T-cell (primary cell): ENCODE data around the gene HPCAL1. TPM values are rescaled to one million over a fixed set of nuclear protein-coding genes. Genes with fewer than 3 reads are reported as not detected.

Experiments
- ATAC-seq, 4 experiments: fragments of 200-7000 bp in 3 of 4; fragments of 150-1000 bp in 1 of 4; cut with Tn5 transposase; replicated peaks in 1 of 4; 1 replicate in 3 of 4; 2 replicates in 1 of 4; pipeline ENCODE4 v1.10.0; 2021; ENCODE audit warnings: moderate library complexity in 3 of 4, mild to moderate bottlenecking in 2 of 4, moderate number of reproducible peaks in 1 of 4
- CTCF ChIA-PET, 2 donors: fragments of 300-600 bp; sonication (Branson Sonifier 250); formaldehyde crosslinking; loops; one replicate each; lab custom pipeline; 2022; ENCODE audit warnings: antibody characterized with exemption in 2 of 2; lab: Charles Lee
- POLR2A ChIA-PET, 2 donors: fragments of 300-600 bp; sonication (Branson Sonifier 250); formaldehyde crosslinking; loops; one replicate each; lab custom pipeline; 2022; ENCODE audit warnings: antibody characterized with exemption in 2 of 2; lab: Charles Lee
- DNase-seq, 35 experiments: peaks; one replicate each; pipeline versions ENCODE4 v3.0.0 to v3.0.0-alpha.2; 2013 to 2023
- H3K27ac ChIP-seq: one replicate; pipeline ENCODE4 v1.5.1; 2013; ENCODE audit warnings: low read length
- H3K27me3 ChIP-seq, 2 experiments: replicated peaks in 1 of 2; 1 replicate in 1 of 2; 2 replicates in 1 of 2; pipeline versions ENCODE4 v1.6.1 to v1.7.0; 2013; ENCODE audit warnings: low read length in 1 of 2, mixed read lengths in 1 of 2; ENCODE audit not compliant: control insufficient read depth in 2 of 2, insufficient read depth in 2 of 2; ENCODE audit errors: extremely low read depth in 1 of 2
- H3K36me3 ChIP-seq, 2 donors: 1 replicate in 1 of 2; 2 replicates in 1 of 2; pipeline versions ENCODE4 v1.6.1 to v1.7.0; 2013; ENCODE audit warnings: low read length in 1 of 2; ENCODE audit not compliant: control insufficient read depth in 2 of 2, insufficient read depth in 1 of 2; ENCODE audit errors: extremely low read depth in 1 of 2
- H3K4me1 ChIP-seq, 2 experiments: 1 replicate in 1 of 2; 2 replicates in 1 of 2; pipeline versions ENCODE4 v1.6.1 to v1.7.0; 2013; ENCODE audit warnings: low read length in 2 of 2, mixed read lengths in 1 of 2; ENCODE audit not compliant: insufficient read depth in 2 of 2, control insufficient read depth in 1 of 2; ENCODE audit errors: extremely low read depth in 1 of 2
- H3K4me3 ChIP-seq, 2 donors: 1 replicate in 1 of 2; 2 replicates in 1 of 2; pipeline versions ENCODE4 v1.5.1 to v1.7.0; 2013; ENCODE audit warnings: mild to moderate bottlenecking in 2 of 2, low read length in 1 of 2, moderate library complexity in 1 of 2; ENCODE audit not compliant: control insufficient read depth in 1 of 2; ENCODE audit errors: extremely low read depth in 1 of 2
- H3K9me3 ChIP-seq: 2 replicates; pipeline ENCODE4 v1.7.0; 2013
- H3K27ac Mint-ChIP-seq, 2 donors: one replicate each; pipeline ENCODE4 v1.8.0; 2020 to 2021; ENCODE audit warnings: mild to moderate bottlenecking in 2 of 2, mixed read lengths in 2 of 2
- H3K27me3 Mint-ChIP-seq, 2 donors: one replicate each; pipeline ENCODE4 v1.8.0; 2021 to 2022; ENCODE audit warnings: mixed read lengths in 2 of 2
- H3K36me3 Mint-ChIP-seq: one replicate; pipeline ENCODE4 v1.8.0; 2021; ENCODE audit warnings: mixed read lengths
- H3K4me1 Mint-ChIP-seq, 3 donors: one replicate each; pipeline ENCODE4 v1.8.0; 2020 to 2022; ENCODE audit warnings: mixed read lengths in 3 of 3, mild to moderate bottlenecking in 1 of 3
- H3K4me3 Mint-ChIP-seq, 3 donors: one replicate each; pipeline ENCODE4 v1.8.0; 2020 to 2022; ENCODE audit warnings: mild to moderate bottlenecking in 3 of 3, mixed read lengths in 3 of 3, moderate library complexity in 3 of 3
- H3K9me3 Mint-ChIP-seq, 3 donors: one replicate each; pipeline ENCODE4 v1.8.0; 2020 to 2022; ENCODE audit warnings: mixed read lengths in 3 of 3
- WGBS: methylation state at CpG from one replicate; pipeline ENCODE4 v1.1.5; 2013; ENCODE audit warnings: missing lambda C conversion rate; ENCODE audit not compliant: insufficient coverage; 5-methylcytosine and 5-hydroxymethylcytosine counted together
- total RNA-seq, 35 experiments: library from RNA in 6 of 35; stranded (reverse) in 6 of 35; fragments of 120-200 nt in 1 of 35; gene quantifications; one replicate each; pipeline versions ENCODE4 v1.2.1 to v1.2.4 and lab custom pipeline; 2013 to 2026

The HPCAL1 gene
- total RNA-seq (10 to 100 TPM; 39.5 to 87.3 (median 83.2) TPM), total RNA-seq (lab: John Stamatoyannopoulos, UW) (23.8 to 135 (median 53.1) reads per million in 29 experiments)
- 36.5 TPM for total RNA-seq (2013)

GRCh38 chr2:10302479-10303180, at the start of gene HPCAL1:
Gene HPCAL1, plus strand, starts transcription at chr2:10302904. Its CDS starts 116,854 bp downstream, at chr2:10419758.
- H3K9me3 Mint-ChIP-seq: no peaks in the 10 kb centered on the region
- ATAC-seq: peak; percentile 73 to 78 (median 74)
- H3K27ac ChIP-seq: peak within 1 kb of the TSS; percentile 77
- no peaks in the 10 kb centered on the region for H3K36me3 Mint-ChIP-seq
- under 1% methylated on average over 72 of the region's 87 CpGs for WGBS
- H3K4me3 ChIP-seq: peak within 1 kb of the TSS; percentile 88 to 93
- peak within 1 kb of the TSS; percentile 93 to 99 (median 96) for H3K4me3 Mint-ChIP-seq
- no peaks in the 10 kb centered on the region for H3K27me3 Mint-ChIP-seq
- ChIA-PET CTCF (interaction anchor here (0.7 to 3.7 kb wide), 7 partner anchors 28 to 1437 kb away, joined by 3 to 38 read pairs (median 4); no protein-coding TSS in a partner anchor), POLR2A (interaction anchor here in 1 of 2 donors (0.7 kb wide), 1 partner anchor 212 kb away, joined by 3 read pairs; no protein-coding TSS in a partner anchor)
- peaks cover 67 to 74% (median 68%) of the 10 kb centered on the region in 3 donors for H3K4me1 Mint-ChIP-seq
- DNase-seq: peak; percentile 54 to 89 (median 73)
- H3K27ac Mint-ChIP-seq: peak within 1 kb of the TSS; percentile 89 to 92
- H3K4me1 ChIP-seq: peaks cover 47 to 64% of the 10 kb centered on the region in 2 experiments
- H3K36me3 ChIP-seq: peaks cover 0 to 2% of the 10 kb centered on the region in 2 donors
- no peaks in the 10 kb centered on the region for H3K27me3 ChIP-seq
- no peaks in the 10 kb centered on the region for H3K9me3 ChIP-seq

DNA sequence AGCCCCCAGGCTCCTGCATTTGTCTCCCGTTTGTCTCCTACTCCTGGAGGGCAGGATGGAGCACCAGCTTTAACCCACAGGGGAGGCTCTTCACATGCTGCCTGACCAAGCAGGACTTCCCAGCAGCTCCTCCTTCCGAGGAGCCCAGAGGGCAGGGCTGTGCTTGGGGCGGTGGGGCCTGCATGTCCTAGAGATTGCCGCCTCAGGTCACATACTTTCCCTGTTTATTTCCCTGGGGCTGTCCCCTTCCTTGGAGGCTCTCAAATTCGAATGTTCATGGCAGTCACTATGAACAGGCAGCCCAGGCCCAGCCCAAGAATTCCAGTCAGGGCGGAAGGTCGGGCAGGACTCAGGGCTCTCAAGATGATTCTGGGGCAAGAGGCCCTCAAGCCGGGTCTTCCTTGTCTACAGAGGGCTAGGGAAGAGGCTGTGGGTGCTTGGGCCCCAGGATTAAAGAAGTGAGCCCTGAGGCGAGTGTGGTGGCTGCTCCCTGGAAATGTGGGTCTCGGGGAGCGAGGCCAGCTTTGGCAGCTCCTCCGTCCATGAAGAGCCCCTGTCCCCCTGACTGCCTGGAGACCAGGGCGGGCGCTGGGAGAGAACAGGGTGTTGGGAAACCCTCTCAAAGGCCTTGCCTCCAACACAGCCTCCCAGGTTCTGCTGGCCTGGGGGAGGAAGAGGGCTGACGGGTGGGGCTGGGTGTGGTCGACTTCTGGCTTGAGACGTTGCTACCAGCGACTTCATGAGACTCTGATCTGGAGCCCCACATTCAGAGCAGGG, 48.9 kb upstream of the HPCAL1 start:
- H3K4me3 Mint-ChIP-seq: no peak overlapping the region
- H3K36me3 Mint-ChIP-seq: peaks cover 4% of the 10 kb centered on the region
- Histone ChIP-seq H3K27me3 (peaks cover 0 to 36% of the 10 kb centered on the region in 2 experiments), H3K4me3 (no peak overlapping the region), H3K36me3 (no peaks in the 10 kb centered on the region), H3K4me1 (peaks cover 0 to 9% of the 10 kb centered on the region in 2 experiments), H3K9me3 (peaks cover 3% of the 10 kb centered on the region), H3K27ac (no peak overlapping the region)
- DNase-seq (no peak), ATAC-seq (no peak)
- CTCF ChIA-PET: interaction anchor here in 1 of 2 donors (0.9 kb wide), 1 partner anchor 155 kb away, joined by 3 read pairs; no protein-coding TSS in a partner anchor
- H3K27ac Mint-ChIP-seq: no peak overlapping the region
- H3K27me3 Mint-ChIP-seq: peaks cover 0 to 4% of the 10 kb centered on the region in 2 donors
- 86% methylated on average over 15 of the region's 18 CpGs for WGBS
- peaks cover 10 to 28% (median 14%) of the 10 kb centered on the region in 3 donors for H3K9me3 Mint-ChIP-seq
- POLR2A ChIA-PET: no interaction called here
- H3K4me1 Mint-ChIP-seq: no peaks in the 10 kb centered on the region

GRCh38 chr2:10254373-10255188, 48.1 kb upstream of the HPCAL1 start:
- ChIA-PET CTCF (no interaction called here), POLR2A (no interaction called here)
- Mint-ChIP-seq H3K9me3 (peaks cover 10 to 24% (median 10%) of the 10 kb centered on the region in 3 donors), H3K4me1 (no peaks in the 10 kb centered on the region), H3K27ac (no peak overlapping the region), H3K27me3 (peaks cover 0 to 4% of the 10 kb centered on the region in 2 donors), H3K4me3 (no peak overlapping the region), H3K36me3 (peaks cover 4% of the 10 kb centered on the region)
- Histone ChIP-seq H3K4me3 (no peak overlapping the region), H3K9me3 (peaks cover 3% of the 10 kb centered on the region), H3K27me3 (peaks cover 0 to 36% of the 10 kb centered on the region in 2 experiments), H3K36me3 (no peaks in the 10 kb centered on the region), H3K27ac (no peak overlapping the region), H3K4me1 (peaks cover 0 to 9% of the 10 kb centered on the region in 2 experiments)
- DNase-seq (no peak), ATAC-seq (no peak)
- WGBS: 88% methylated on average over 31 of the region's 31 CpGs

DNA sequence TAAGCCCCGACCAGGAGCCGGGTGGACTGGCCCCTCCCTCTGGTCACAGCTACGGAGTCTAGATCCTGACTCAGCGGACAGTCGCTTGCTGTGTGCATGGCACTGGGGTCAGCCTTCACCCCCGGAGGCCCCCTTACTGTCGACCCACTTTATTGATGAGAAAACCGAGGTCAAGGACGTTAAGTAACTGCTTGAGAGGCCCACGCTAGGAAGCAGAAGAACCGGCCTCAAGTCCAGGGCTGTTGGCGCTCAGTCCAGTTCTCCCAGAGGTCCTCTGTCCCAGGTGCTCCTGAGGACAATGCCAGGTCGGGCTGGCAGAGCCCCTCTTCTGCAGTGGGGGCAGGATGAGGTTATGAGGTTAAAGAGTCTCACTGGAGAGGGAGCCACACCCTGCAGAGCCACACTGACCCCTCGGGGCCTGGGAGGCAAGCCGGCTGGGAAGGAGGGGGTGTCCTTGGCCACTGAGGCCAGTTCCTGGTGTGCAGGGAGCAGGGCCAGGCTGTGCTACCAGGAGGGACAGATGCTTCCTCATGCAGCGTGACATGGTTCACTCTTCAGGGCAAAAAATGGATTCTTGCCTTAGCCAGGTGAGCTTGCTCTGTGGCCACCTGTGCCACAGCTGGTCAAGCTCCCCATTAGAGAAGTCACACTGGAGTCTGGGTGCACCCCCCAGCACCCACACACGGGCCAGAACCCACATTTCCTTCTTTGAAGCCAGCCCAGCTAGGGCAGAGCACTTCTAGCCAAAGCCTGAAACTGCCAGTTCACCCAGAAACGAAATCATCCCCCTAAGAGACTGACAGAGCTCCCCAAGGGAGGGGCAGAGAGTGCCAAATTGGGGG, 47.3 kb upstream of the HPCAL1 start:
- Mint-ChIP-seq H3K4me1 (no peaks in the 10 kb centered on the region), H3K27me3 (peaks cover 0 to 4% of the 10 kb centered on the region in 2 donors), H3K9me3 (peaks cover 4 to 16% (median 6%) of the 10 kb centered on the region in 3 donors), H3K27ac (no peak overlapping the region), H3K36me3 (no peaks in the 10 kb centered on the region), H3K4me3 (no peak overlapping the region)
- peaks cover 0 to 40% of the 10 kb centered on the region in 2 experiments for H3K27me3 ChIP-seq
- ChIA-PET CTCF (interaction anchor here in 1 of 2 donors (0.7 kb wide), 1 partner anchor 973 kb away, joined by 9 read pairs; no protein-coding TSS in a partner anchor), POLR2A (no interaction called here)
- WGBS: 81% methylated on average over 14 of the region's 18 CpGs
- no peaks in the 10 kb centered on the region for H3K36me3 ChIP-seq
- DNase-seq (no peak), ATAC-seq (no peak)
- H3K27ac ChIP-seq: no peak overlapping the region
- no peak overlapping the region for H3K4me3 ChIP-seq
- H3K9me3 ChIP-seq: no peaks in the 10 kb centered on the region
- peaks cover 0 to 9% of the 10 kb centered on the region in 2 experiments for H3K4me1 ChIP-seq

- no peak overlapping the region for H3K4me3 ChIP-seq
- Mint-ChIP-seq H3K9me3 (peaks cover 0 to 9% (median 0%) of the 10 kb centered on the region in 3 donors), H3K4me3 (no peak overlapping the region), H3K27ac (no peak overlapping the region), H3K36me3 (no peaks in the 10 kb centered on the region), H3K4me1 (no peaks in the 10 kb centered on the region), H3K27me3 (peaks cover 0 to 4% of the 10 kb centered on the region in 2 donors)
- ChIA-PET CTCF (interaction anchor here in 1 of 2 donors (0.7 kb wide), 1 partner anchor 972 kb away, joined by 9 read pairs; no protein-coding TSS in a partner anchor), POLR2A (no interaction called here)
- no peaks in the 10 kb centered on the region for H3K36me3 ChIP-seq
- H3K27me3 ChIP-seq: peaks cover 0 to 40% of the 10 kb centered on the region in 2 experiments
- no peak for DNase-seq
- no peak for ATAC-seq
- 69% methylated on average over 9 of the region's 15 CpGs for WGBS
- no peak overlapping the region for H3K27ac ChIP-seq
- peaks cover 0 to 9% of the 10 kb centered on the region in 2 experiments for H3K4me1 ChIP-seq
- H3K9me3 ChIP-seq: no peaks in the 10 kb centered on the region
Observed at GRCh38 chr2:10256031-10256514, 46.6 kb upstream of the HPCAL1 start.
